Lower leg skin (tissue), 4 donors: Measurements from ENCODE around the gene GBE1. TPM values are rescaled to one million over a fixed set of nuclear protein-coding genes. Genes with fewer than 3 reads are reported as not detected.

Source experiments
- DNase-seq, 2 donors: peaks; one replicate each; pipeline ENCODE4 v3.0.0-alpha.2; 2019; ENCODE audit warnings: low spot score in 2 of 2
- H3K4me3 ChIP-seq: fragments of 200-600 bp; sonication (generic); 2 replicates; pipeline ENCODE4 v1.5.1; 2017; ENCODE audit warnings: mild to moderate bottlenecking, low read depth; ENCODE audit not compliant: poor library complexity, severe bottlenecking
- POLR2A ChIP-seq, 2 donors: fragments of 450-650 bp; IDR thresholded peaks; one replicate each; pipeline ENCODE4 v1.6.1; 2016 to 2017; ENCODE audit warnings: antibody characterized with exemption in 2 of 2, mild to moderate bottlenecking in 1 of 2, moderate library complexity in 1 of 2
- WGBS, 2 donors: methylation state at CpG; one replicate each; pipeline ENCODE4 v1.1.5; 2018; 5-methylcytosine and 5-hydroxymethylcytosine counted together
- intact Hi-C: fragments of 100-400 bp; cut with DNase I; formaldehyde crosslinking; loops from one replicate; pipeline ENCODE4 v1.15.0; 2023; ENCODE audit warnings: low total_unique reads
- total RNA-seq, 4 donors: library from RNA; depleted of rRNA; stranded (reverse); fragments of >200 nt; gene quantifications; one replicate each; pipeline ENCODE4 v1.1.0, GENCODE V29; 2016
- TF ChIP-seq, protein P1 (sequence below), 3 donors: fragments of 450-650 bp; IDR thresholded peaks; one replicate each; pipeline ENCODE4 v1.5.1; 2016; ENCODE audit warnings: antibody characterized with exemption in 3 of 3, mild to moderate bottlenecking in 3 of 3, moderate library complexity in 2 of 3

Gene GBE1
- total RNA-seq, 4 donors from 2014 or later, result 13.5 to 21.7 (median 15.8) TPM

DNA sequence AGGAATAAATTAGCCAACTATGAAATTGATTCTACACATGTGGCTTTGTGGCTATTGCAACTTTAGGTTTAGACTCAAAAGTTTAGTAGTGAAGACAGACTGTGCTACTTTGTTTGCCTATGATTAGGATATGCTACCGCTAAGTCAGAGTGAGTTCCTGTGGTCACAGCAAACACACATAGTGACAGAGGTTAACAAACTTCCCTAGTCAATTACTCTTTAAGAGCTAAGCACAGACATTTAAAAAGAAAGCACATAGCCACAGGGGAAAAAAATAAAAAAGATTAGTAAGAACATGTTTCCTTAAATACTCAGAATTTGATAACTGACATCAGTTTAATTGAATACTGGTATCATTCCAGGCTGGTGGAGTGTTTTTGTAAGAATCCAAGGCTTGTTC is 207.1 kb downstream of the GBE1 start:
- DNase-seq, result no peak
- 72 to 76% methylated on average over 1 of the region's 1 CpG for WGBS, 2 donors
- intact Hi-C loops, result no loop called here

DNA sequence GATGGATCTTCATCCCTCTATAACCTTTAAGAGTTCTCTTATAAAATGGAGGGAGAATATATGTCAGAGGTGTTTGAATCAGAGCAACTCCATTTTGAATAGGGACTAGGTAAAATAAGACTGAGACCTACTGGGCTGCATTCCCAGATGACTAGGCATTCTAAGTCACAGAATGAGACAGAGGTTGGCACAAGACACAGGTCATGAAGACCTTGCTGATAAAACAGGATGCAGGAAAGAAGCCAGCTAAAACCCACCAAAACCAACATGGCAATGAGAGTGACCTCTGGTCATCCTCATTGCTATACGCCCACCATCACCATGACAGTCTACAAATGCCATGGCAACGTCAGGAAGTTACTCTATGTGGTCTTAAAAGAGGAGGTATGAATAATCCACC is 211.0 kb downstream of the GBE1 start:
- no peak for DNase-seq
- 88 to 95% methylated on average over 2 of the region's 2 CpGs for WGBS, 2 donors

More for the DNA sequence above, 207.1 kb downstream of the GBE1 start:
- TF ChIP-seq, protein P1, sequence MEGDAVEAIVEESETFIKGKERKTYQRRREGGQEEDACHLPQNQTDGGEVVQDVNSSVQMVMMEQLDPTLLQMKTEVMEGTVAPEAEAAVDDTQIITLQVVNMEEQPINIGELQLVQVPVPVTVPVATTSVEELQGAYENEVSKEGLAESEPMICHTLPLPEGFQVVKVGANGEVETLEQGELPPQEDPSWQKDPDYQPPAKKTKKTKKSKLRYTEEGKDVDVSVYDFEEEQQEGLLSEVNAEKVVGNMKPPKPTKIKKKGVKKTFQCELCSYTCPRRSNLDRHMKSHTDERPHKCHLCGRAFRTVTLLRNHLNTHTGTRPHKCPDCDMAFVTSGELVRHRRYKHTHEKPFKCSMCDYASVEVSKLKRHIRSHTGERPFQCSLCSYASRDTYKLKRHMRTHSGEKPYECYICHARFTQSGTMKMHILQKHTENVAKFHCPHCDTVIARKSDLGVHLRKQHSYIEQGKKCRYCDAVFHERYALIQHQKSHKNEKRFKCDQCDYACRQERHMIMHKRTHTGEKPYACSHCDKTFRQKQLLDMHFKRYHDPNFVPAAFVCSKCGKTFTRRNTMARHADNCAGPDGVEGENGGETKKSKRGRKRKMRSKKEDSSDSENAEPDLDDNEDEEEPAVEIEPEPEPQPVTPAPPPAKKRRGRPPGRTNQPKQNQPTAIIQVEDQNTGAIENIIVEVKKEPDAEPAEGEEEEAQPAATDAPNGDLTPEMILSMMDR (IDR thresholded peaks at IDR 0.05), result no peak
- H3K4me3 ChIP-seq, result no peak overlapping the region

DNA sequence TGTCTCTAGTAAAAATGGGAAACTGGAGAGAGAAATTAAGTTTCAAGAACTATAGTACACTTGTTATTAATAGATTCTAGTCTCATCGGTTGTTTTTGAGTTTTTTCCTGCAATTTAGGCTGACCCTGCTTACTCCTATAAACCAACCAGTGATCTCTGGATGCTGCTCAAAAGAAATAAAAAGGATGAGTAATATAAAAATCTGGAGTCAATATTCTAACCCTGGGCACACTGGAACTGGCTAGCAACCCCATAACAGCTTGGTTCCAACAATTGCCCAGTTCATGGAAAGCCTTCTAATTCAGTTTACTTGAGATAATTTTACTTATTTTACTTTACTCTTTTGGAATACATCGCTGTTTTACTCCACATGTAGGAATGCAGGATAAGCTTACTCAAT is 211.6 kb downstream of the GBE1 start:
- intact Hi-C loops, result no loop called here
- no peak overlapping the region for H3K4me3 ChIP-seq
- no peak for DNase-seq
- TF ChIP-seq POLR2A (IDR thresholded peaks at IDR 0.05), result no peak
- TF ChIP-seq, protein P1 (IDR thresholded peaks at IDR 0.05), result no peak
- WGBS, 2 donors, result 70 to 74% methylated on average over 2 of the region's 2 CpGs

More for the DNA sequence above, 211.0 kb downstream of the GBE1 start:
- no peak overlapping the region for H3K4me3 ChIP-seq
- intact Hi-C loops, result no loop called here
- TF ChIP-seq, protein P1 (IDR thresholded peaks at IDR 0.05), result no peak
- no peak for TF ChIP-seq POLR2A (IDR thresholded peaks at IDR 0.05)

DNA sequence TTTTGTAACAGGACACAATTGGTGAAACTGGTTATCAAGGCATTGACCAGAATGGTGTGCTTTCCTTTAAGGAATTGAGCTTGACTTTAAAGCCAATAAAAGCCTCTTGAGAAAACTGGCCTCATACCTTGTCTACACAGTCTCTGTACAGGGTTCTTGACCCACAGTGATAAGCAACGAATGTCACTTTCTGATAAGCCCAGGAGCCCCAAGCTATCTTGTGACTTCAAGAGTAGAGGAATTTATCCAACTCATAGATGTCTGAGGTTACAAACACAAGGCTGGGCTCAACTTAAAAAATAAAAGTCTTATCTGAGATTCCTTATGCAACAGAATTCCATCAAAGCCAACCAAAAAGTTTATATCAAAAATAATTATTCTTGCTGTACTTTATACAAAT is 212.1 kb downstream of the GBE1 start:
- DNase-seq, result no peak
- intact Hi-C loops, result no loop called here
- no peak overlapping the region for H3K4me3 ChIP-seq
- WGBS, 2 donors, result 64 to 93% methylated on average over 1 of the region's 1 CpG
- TF ChIP-seq POLR2A (IDR thresholded peaks at IDR 0.05), result no peak
- TF ChIP-seq, protein P1 (IDR thresholded peaks at IDR 0.05), result no peak

DNA sequence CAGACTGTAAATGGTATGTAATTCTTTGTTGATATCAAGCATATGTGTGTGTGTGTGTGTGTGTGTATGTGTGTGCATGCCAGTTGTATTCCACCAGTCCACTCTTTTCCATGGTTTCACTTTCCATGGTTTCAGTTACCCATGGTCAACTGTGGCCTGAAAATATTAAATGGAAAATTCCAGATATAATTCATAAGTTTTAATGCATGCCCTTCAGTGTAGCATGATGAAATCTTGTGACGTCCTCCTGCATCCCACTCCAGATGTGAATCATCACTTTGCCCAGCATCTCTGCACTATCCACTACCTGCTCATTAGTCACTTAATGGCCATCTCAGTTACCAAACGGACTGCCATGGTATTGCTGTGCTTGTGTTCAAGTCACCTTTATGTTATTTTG is 215.9 kb downstream of the GBE1 start:
- 80 to 100% methylated on average over 2 of the region's 2 CpGs for WGBS, 2 donors
- no peak overlapping the region for H3K4me3 ChIP-seq
- no peak for DNase-seq
- no peak for TF ChIP-seq POLR2A (IDR thresholded peaks at IDR 0.05)
- TF ChIP-seq, protein P1 (IDR thresholded peaks at IDR 0.05), result no peak
- intact Hi-C loops, result no loop called here

DNA sequence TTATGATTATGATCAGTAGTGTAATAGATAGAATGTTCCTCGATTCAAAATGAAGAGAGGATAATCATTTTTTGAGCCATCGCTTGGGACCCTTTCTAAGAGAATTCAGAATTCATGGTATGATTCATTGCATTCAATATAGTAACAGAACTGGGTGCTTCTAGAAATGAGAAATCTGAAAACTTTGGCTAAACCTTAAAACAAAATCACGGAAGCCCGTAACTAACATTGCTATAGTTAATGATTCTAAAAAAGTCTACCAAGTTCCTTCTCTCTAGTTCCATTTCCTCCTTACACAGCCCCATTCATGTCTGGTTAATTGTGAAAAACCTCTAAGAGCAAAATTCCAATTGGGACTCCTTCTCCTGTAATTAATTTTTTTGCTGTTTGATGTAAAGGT is 217.1 kb downstream of the GBE1 start:
- DNase-seq, result no peak
- WGBS, 2 donors, result 88 to 91% methylated on average over 4 of the region's 4 CpGs

More for the DNA sequence above, 217.1 kb downstream of the GBE1 start:
- H3K4me3 ChIP-seq, result no peak overlapping the region
- TF ChIP-seq, protein P1 (IDR thresholded peaks at IDR 0.05), result no peak
- no peak for TF ChIP-seq POLR2A (IDR thresholded peaks at IDR 0.05)
- intact Hi-C loops, result no loop called here
